Heart right ventricle (tissue), 16 donors: Measurements from ENCODE around the gene TRIM62. TPM values are rescaled to one million over a fixed set of nuclear protein-coding genes. Genes with fewer than 3 reads are reported as not detected.
"Not testable (repeated sequence)": the region's sequence is repeated elsewhere in the genome, so short reads cannot be mapped to it uniquely, and the experiment has no call there.

ENCODE experiments used
- ATAC-seq, 8 donors: fragments of 200-7000 bp; cut with Tn5 transposase; one replicate each; pipeline ENCODE4 v1.9.1; 2020; ENCODE audit warnings: mild to moderate bottlenecking in 8 of 8, moderate library complexity in 8 of 8, moderate number of reproducible peaks in 1 of 8
- DNase-seq, 2 donors: peaks; one replicate each; pipeline ENCODE4 v3.0.0-alpha.2; 2020
- H3K27ac ChIP-seq, 10 donors: fragments of 200-600 bp; sonication (generic) in 2 of 10; one replicate each; pipeline versions ENCODE4 v1.5.0 to v1.8.0; 2020 to 2022; ENCODE audit warnings: mild to moderate bottlenecking in 3 of 10
- H3K27me3 ChIP-seq, 7 donors: fragments of 200-600 bp; one replicate each; pipeline ENCODE4 v1.8.0; 2021 to 2022; ENCODE audit warnings: mild to moderate bottlenecking in 2 of 7
- H3K36me3 ChIP-seq, 9 donors: fragments of 200-600 bp; sonication (generic) in 1 of 9; one replicate each; pipeline versions ENCODE4 v1.5.0 to v1.8.0; 2020 to 2022; ENCODE audit warnings: mild to moderate bottlenecking in 2 of 9
- H3K4me1 ChIP-seq, 9 donors: fragments of 200-600 bp; sonication (generic) in 1 of 9; one replicate each; pipeline versions ENCODE4 v1.5.0 to v1.8.0; 2020 to 2022; ENCODE audit warnings: mild to moderate bottlenecking in 4 of 9
- H3K4me3 ChIP-seq, 10 donors: fragments of 200-600 bp; sonication (generic) in 2 of 10; one replicate each; pipeline versions ENCODE4 v1.5.0 to v1.8.0; 2020 to 2022; ENCODE audit warnings: mild to moderate bottlenecking in 7 of 10, moderate library complexity in 2 of 10
- H3K9me3 ChIP-seq, 11 donors: fragments of 200-600 bp in 10 of 11; sonication (generic) in 2 of 11; one replicate each; pipeline versions ENCODE4 v1.5.0 to v1.8.0; 2013 to 2022; ENCODE audit warnings: mild to moderate bottlenecking in 2 of 11, control low read depth in 1 of 11, moderate library complexity in 1 of 11
- CTCF ChIP-seq, 9 donors: fragments of 200-600 bp; sonication (generic) in 2 of 9; IDR thresholded peaks; one replicate each; pipeline versions ENCODE4 v1.5.0 to v1.8.0; 2021 to 2022; ENCODE audit warnings: antibody characterized with exemption in 9 of 9, mild to moderate bottlenecking in 5 of 9, moderate library complexity in 1 of 9
- WGBS, 2 donors: extraction: QIAGEN DNeasy Blood & Tissue Kit; methylation state at CpG; one replicate each; pipeline ENCODE4 v1.1.7; 2013; ENCODE audit warnings: inconsistent platforms in 1 of 2; 5-methylcytosine and 5-hydroxymethylcytosine counted together
- intact Hi-C, 10 donors: fragments of 100-400 bp; cut with DNase I; formaldehyde crosslinking; loops; one replicate each; pipeline versions ENCODE4 v1.11.1 to v1.14.2; 2022
- polyA plus RNA-seq, 2 donors: library from polyadenylated mRNA; stranded (reverse); fragments of 200-250 nt; gene quantifications; one replicate each; pipeline ENCODE4 v1.2.3, GENCODE V29; 2013
- total RNA-seq, 10 donors: library from RNA; stranded (reverse); fragmentation: NEBNext Ultra II Directional in 3 of 10; extraction: Animal tissue kit (Norgen Biotek cat#: 25700) in 3 of 10; gene quantifications; one replicate each; pipeline versions ENCODE4 v1.2.1 to v1.2.4, GENCODE V29; 2021 to 2023
- donor health status: Arrhythmogenic right ventricular cardiomyopathy.
- donor health status: ischemic (EF 13 %, LVEDD 7.1; RV severe dilation, severe dysfunction).
- donor health status: healthy with polysubstance abuse.
- donor health status: DM: no; HTN: yes; CAD: no.
- donor health status: DM: no; HTN: no; CAD: no.
- donor health status: ischemic (EF 25% LVEDD 6.9; RV normal size, moderate dysfunction).
- donor health status: ischemic (EF 25% LVEDD 5.7; RV mildly dilated, moderate dysfunction).
- donor health status: healthy.
- donor health status: DM: yes; HTN: yes; CAD: no.
- donor health status: Ischemic cardiomyopathy.
- donor health status: ischemic (EF 35%, LVEDD 5.7; RV mildly dilated, moderate dysfunction).
- donor health status: nonischemic (EF 11% LVEDD 7.7; RV severe dilation, severe dysfunction).
- donor health status: DM: yes; HTN: yes; CAD: no.
- donor health status: PGD.
- donor health status: ischemic (EF 29% LVEDD 5.4; RV normal size, mild dysfunction).
- donor health status: nonischemic (EF 23%, LVEDD 6.1; RV moderate dilation, normal function).

Gene TRIM62
- total and polyA plus RNA-seq, 12 donors: 2.0 to 3.7 (median 2.6) TPM

GRCh38 chr1:33141781-33142180 lies 40.1 kb downstream of the TRIM62 start:
- H3K4me3 ChIP-seq: no peak overlapping the region
- no peak for TF ChIP-seq CTCF (IDR thresholded peaks at IDR 0.05)
- H3K27ac ChIP-seq: peak overlapping the region in 2 of 10 donors; percentile 4 to 24
- H3K9me3 ChIP-seq: no peaks in the 10 kb centered on the region
- DNase-seq: no peak
- intact Hi-C loops: loop anchor here in 3 of 10 donors (5.0 to 10.0 kb wide), 3 partner anchors 36 to 323 kb away; no protein-coding TSS in a partner anchor
- peaks cover 0 to 24% (median 2%) of the 10 kb centered on the region in 9 donors for H3K36me3 ChIP-seq
- no peaks in the 10 kb centered on the region for H3K27me3 ChIP-seq
- peaks cover 0 to 24% (median 10%) of the 10 kb centered on the region in 9 donors for H3K4me1 ChIP-seq
- 76% methylated on average over 3 of the region's 3 CpGs for WGBS, 2 donors
- ATAC-seq: no peak

GRCh38 chr1:33141216-33141615 lies 40.6 kb downstream of the TRIM62 start:
- no peaks in the 10 kb centered on the region for H3K9me3 ChIP-seq
- TF ChIP-seq CTCF (IDR thresholded peaks at IDR 0.05): no peak
- intact Hi-C loops: loop anchor here in 3 of 10 donors (5.0 to 10.0 kb wide), 3 partner anchors 36 to 324 kb away; no protein-coding TSS in a partner anchor
- H3K27me3 ChIP-seq: no peaks in the 10 kb centered on the region
- H3K36me3 ChIP-seq: peaks cover 0 to 18% (median 0%) of the 10 kb centered on the region in 9 donors
- no peak for ATAC-seq
- DNase-seq: no peak
- no peak overlapping the region for H3K4me3 ChIP-seq
- peaks cover 0 to 24% (median 10%) of the 10 kb centered on the region in 9 donors for H3K4me1 ChIP-seq
- no peak overlapping the region for H3K27ac ChIP-seq
- WGBS, 2 donors: 81 to 89% methylated on average over 2 of the region's 2 CpGs

- peaks cover 0 to 10% (median 0%) of the 10 kb centered on the region in 9 donors for H3K36me3 ChIP-seq
- TF ChIP-seq CTCF (IDR thresholded peaks at IDR 0.05): peak in 1 of 9 donors; percentile 5
- intact Hi-C loops: loop anchor here in 3 of 10 donors (5.0 to 10.0 kb wide), 3 partner anchors 37 to 324 kb away; no protein-coding TSS in a partner anchor
- no peaks in the 10 kb centered on the region for H3K27me3 ChIP-seq
- DNase-seq: no peak
- H3K4me3 ChIP-seq: no peak overlapping the region
- peak in 1 of 8 donors; percentile 14 for ATAC-seq
- no peak overlapping the region for H3K27ac ChIP-seq
- no peaks in the 10 kb centered on the region for H3K9me3 ChIP-seq
- WGBS, 2 donors: 57 to 67% methylated on average over 9 of the region's 9 CpGs
- peaks cover 0 to 24% (median 10%) of the 10 kb centered on the region in 9 donors for H3K4me1 ChIP-seq
Observed at GRCh38 chr1:33140153-33141149, 41.4 kb downstream of the TRIM62 start.

- intact Hi-C loops: loop anchor here in 6 of 10 donors (10.0 kb wide), 4 partner anchors 157 to 317 kb away; no protein-coding TSS in a partner anchor
- H3K36me3 ChIP-seq: no peaks in the 10 kb centered on the region
- peak in 8 of 9 donors; percentile 36 to 67 (median 58) for TF ChIP-seq CTCF (IDR thresholded peaks at IDR 0.05)
- no peaks in the 10 kb centered on the region for H3K27me3 ChIP-seq
- ATAC-seq (peak in 4 of 8 donors; percentile 36 to 61 (median 50)), DNase-seq (peak; percentile 30 to 58)
- H3K4me3 ChIP-seq: no peak overlapping the region
- H3K9me3 ChIP-seq: no peaks in the 10 kb centered on the region
- peaks cover 0 to 14% (median 2%) of the 10 kb centered on the region in 9 donors for H3K4me1 ChIP-seq
- 27 to 39% methylated on average over 8 of the region's 8 CpGs for WGBS, 2 donors
- H3K27ac ChIP-seq: no peak overlapping the region
Observed at GRCh38 chr1:33137800-33138199, 44.0 kb downstream of the TRIM62 start.

- not testable (repeated sequence) for H3K27ac ChIP-seq, H3K4me3 ChIP-seq, DNase-seq, ATAC-seq, H3K4me1 ChIP-seq, H3K27me3 ChIP-seq, H3K36me3 ChIP-seq, H3K9me3 ChIP-seq
- intact Hi-C loops: loop anchor here in 6 of 10 donors (10.0 kb wide), 4 partner anchors 159 to 319 kb away; no protein-coding TSS in a partner anchor
- WGBS, 2 donors: 100% methylated on average over 1 of the region's 1 CpG
Observed at GRCh38 chr1:33136041-33136440, 45.8 kb downstream of the TRIM62 start.
